Hepatocyte (in vitro differentiated cells): ENCODE data around the gene SPHKAP. TPM values are rescaled to one million over a fixed set of nuclear protein-coding genes. Genes with fewer than 3 reads are reported as not detected.

Experiments
- DNase-seq: peaks from one replicate; pipeline ENCODE4 v3.0.0-alpha.2; 2016; ENCODE audit warnings: low spot score
- H2AFZ ChIP-seq: fragments of 200-600 bp; sonication (generic); 2 replicates; pipeline ENCODE4 v1.6.0; 2016; ENCODE audit warnings: antibody characterized with exemption, mild to moderate bottlenecking
- H3K27ac ChIP-seq: fragments of 200-600 bp; sonication (generic); 2 replicates; pipeline ENCODE4 v1.5.1; 2016; ENCODE audit warnings: mild to moderate bottlenecking
- H3K27me3 ChIP-seq: fragments of 200-600 bp; sonication (generic); 2 replicates; pipeline ENCODE4 v1.6.1; 2016
- H3K36me3 ChIP-seq: fragments of 200-600 bp; sonication (generic); replicated peaks from 2 replicates; pipeline ENCODE4 v1.5.1; 2016; ENCODE audit warnings: low read depth; ENCODE audit not compliant: insufficient read depth
- H3K4me1 ChIP-seq: fragments of 200-600 bp; sonication (generic); 2 replicates; pipeline ENCODE4 v1.5.1; 2016; ENCODE audit warnings: mild to moderate bottlenecking, moderate library complexity; ENCODE audit not compliant: insufficient read depth
- H3K4me2 ChIP-seq: fragments of 200-600 bp; sonication (generic); 2 replicates; pipeline ENCODE4 v1.6.0; 2016
- H3K4me3 ChIP-seq: fragments of 200-600 bp; sonication (generic); 2 replicates; pipeline ENCODE4 v1.5.1; 2016; ENCODE audit warnings: mild to moderate bottlenecking
- H3K79me2 ChIP-seq: fragments of 200-600 bp; sonication (generic); 2 replicates; pipeline ENCODE4 v1.6.0; 2017; ENCODE audit warnings: mild to moderate bottlenecking
- H3K9me2 ChIP-seq: fragments of 200-600 bp; sonication (generic); replicated peaks from 2 replicates; pipeline ENCODE4 v1.6.0; 2017; ENCODE audit warnings: mild to moderate bottlenecking; ENCODE audit not compliant: insufficient read depth
- H3K9me3 ChIP-seq: fragments of 200-600 bp; sonication (generic); 2 replicates; pipeline ENCODE4 v1.5.1; 2016; ENCODE audit warnings: low read depth, mild to moderate bottlenecking
- H4K20me1 ChIP-seq: fragments of 200-600 bp; sonication (generic); 2 replicates; pipeline ENCODE4 v1.6.0; 2016; ENCODE audit warnings: mild to moderate bottlenecking; ENCODE audit not compliant: insufficient read depth, poor library complexity, severe bottlenecking
- EZH2 ChIP-seq: fragments of 200-600 bp; sonication (generic); IDR thresholded peaks from 2 replicates; pipeline ENCODE4 v1.6.1; 2016; ENCODE audit warnings: antibody characterized with exemption, mild to moderate bottlenecking, borderline replicate concordance
- EZH2phosphoT487 ChIP-seq: fragments of 200-600 bp; sonication (generic); IDR thresholded peaks from one replicate; pipeline ENCODE4 v1.6.1; 2018; ENCODE audit warnings: antibody characterized with exemption, mild to moderate bottlenecking, low read depth, moderate library complexity; ENCODE audit not compliant: unreplicated experiment, severe bottlenecking
- WGBS: methylation state at CpG from one replicate; pipeline ENCODE4 v1.1.6; 2016; ENCODE audit warnings: low lambda C conversion rate; ENCODE audit errors: missing lambda C conversion rate; 5-methylcytosine and 5-hydroxymethylcytosine counted together
- polyA plus RNA-seq: library from polyadenylated mRNA; unstranded; fragments of >200 nt; fragmentation: Nextera tagmentation; extraction: Ambion mirVana; gene quantifications from 2 replicates; pipeline ENCODE4 v1.2.1, GENCODE V29; 2016
- total RNA-seq: library from RNA; depleted of rRNA; stranded (reverse); fragments of >200 nt; gene quantifications from 2 replicates; pipeline ENCODE4 v1.2.3, GENCODE V29; 2014
- TF ChIP-seq, protein P1 (sequence below): fragments of 200-600 bp; sonication (generic); IDR thresholded peaks from 2 replicates; pipeline ENCODE4 v1.5.1; 2016; ENCODE audit warnings: antibody characterized with exemption, mild to moderate bottlenecking; ENCODE audit not compliant: poor library complexity

Gene SPHKAP
- total and polyA plus RNA-seq, 2 experiments from 2014 or later: 0.33 TPM; not detected in 1

DNA sequence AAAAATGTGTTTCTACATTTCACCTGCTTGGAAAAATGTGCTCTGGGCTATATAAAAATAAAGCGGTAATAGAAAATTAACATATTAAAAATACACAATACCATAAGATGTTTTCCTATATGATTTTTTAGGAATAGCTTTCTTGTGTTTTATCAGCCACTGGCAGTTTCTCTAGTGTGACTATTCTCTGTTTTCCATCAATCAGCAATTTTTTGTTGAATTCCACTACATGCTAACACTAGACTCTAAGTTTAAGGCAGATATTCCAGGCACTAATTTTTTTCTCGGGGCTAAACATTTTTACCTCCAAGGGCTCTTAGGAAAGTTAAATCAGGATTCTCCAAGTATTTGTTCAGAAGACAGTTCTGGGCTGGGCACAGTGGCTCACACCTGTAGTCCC, 140.5 kb downstream of the SPHKAP start:
- TF ChIP-seq EZH2: no peak
- TF ChIP-seq, protein P1, sequence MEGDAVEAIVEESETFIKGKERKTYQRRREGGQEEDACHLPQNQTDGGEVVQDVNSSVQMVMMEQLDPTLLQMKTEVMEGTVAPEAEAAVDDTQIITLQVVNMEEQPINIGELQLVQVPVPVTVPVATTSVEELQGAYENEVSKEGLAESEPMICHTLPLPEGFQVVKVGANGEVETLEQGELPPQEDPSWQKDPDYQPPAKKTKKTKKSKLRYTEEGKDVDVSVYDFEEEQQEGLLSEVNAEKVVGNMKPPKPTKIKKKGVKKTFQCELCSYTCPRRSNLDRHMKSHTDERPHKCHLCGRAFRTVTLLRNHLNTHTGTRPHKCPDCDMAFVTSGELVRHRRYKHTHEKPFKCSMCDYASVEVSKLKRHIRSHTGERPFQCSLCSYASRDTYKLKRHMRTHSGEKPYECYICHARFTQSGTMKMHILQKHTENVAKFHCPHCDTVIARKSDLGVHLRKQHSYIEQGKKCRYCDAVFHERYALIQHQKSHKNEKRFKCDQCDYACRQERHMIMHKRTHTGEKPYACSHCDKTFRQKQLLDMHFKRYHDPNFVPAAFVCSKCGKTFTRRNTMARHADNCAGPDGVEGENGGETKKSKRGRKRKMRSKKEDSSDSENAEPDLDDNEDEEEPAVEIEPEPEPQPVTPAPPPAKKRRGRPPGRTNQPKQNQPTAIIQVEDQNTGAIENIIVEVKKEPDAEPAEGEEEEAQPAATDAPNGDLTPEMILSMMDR: no peak
- 94% methylated on average over 2 of the region's 2 CpGs for WGBS
- H4K20me1 ChIP-seq: no peaks in the 10 kb centered on the region

GRCh38 chr2:228039752-228040534, 141.5 kb downstream of the SPHKAP start:
- no peak overlapping the region for H3K4me3 ChIP-seq
- no peaks in the 10 kb centered on the region for H3K9me2 ChIP-seq
- WGBS: 71% methylated on average over 5 of the region's 5 CpGs
- no peaks in the 10 kb centered on the region for H4K20me1 ChIP-seq
- H3K4me1 ChIP-seq: no peaks in the 10 kb centered on the region
- TF ChIP-seq, protein P1: peak; percentile 55
- no peak for TF ChIP-seq EZH2
- no peak for TF ChIP-seq EZH2phosphoT487
- H3K4me2 ChIP-seq: no peak overlapping the region
- H3K9me3 ChIP-seq: no peaks in the 10 kb centered on the region
- no peaks in the 10 kb centered on the region for H3K79me2 ChIP-seq
- no peak overlapping the region for H3K27ac ChIP-seq
- no peak overlapping the region for H2AFZ ChIP-seq
- peak; percentile 48 for DNase-seq
- H3K27me3 ChIP-seq: no peaks in the 10 kb centered on the region
- H3K36me3 ChIP-seq: no peaks in the 10 kb centered on the region

More for the DNA sequence above, 140.5 kb downstream of the SPHKAP start:
- Histone ChIP-seq H3K27ac (no peak overlapping the region), H3K9me2 (no peaks in the 10 kb centered on the region), H3K4me3 (no peak overlapping the region), H3K9me3 (no peaks in the 10 kb centered on the region), H3K4me2 (no peak overlapping the region), H3K79me2 (no peaks in the 10 kb centered on the region), H3K4me1 (no peaks in the 10 kb centered on the region), H3K27me3 (no peaks in the 10 kb centered on the region), H2AFZ (no peak overlapping the region), H3K36me3 (no peaks in the 10 kb centered on the region)
- DNase-seq: no peak

GRCh38 chr2:228038967-228039366, 142.5 kb downstream of the SPHKAP start:
- H4K20me1 ChIP-seq: no peaks in the 10 kb centered on the region
- 62% methylated on average over 4 of the region's 4 CpGs for WGBS
- H3K27me3 ChIP-seq: no peaks in the 10 kb centered on the region
- H3K79me2 ChIP-seq: no peaks in the 10 kb centered on the region
- no peak overlapping the region for H3K4me2 ChIP-seq
- H3K27ac ChIP-seq: no peak overlapping the region
- no peaks in the 10 kb centered on the region for H3K9me2 ChIP-seq
- DNase-seq: no peak
- no peaks in the 10 kb centered on the region for H3K36me3 ChIP-seq
- no peaks in the 10 kb centered on the region for H3K4me1 ChIP-seq
- TF ChIP-seq, protein P1: no peak
- no peak for TF ChIP-seq EZH2phosphoT487
- TF ChIP-seq EZH2: no peak
- H2AFZ ChIP-seq: no peak overlapping the region
- no peak overlapping the region for H3K4me3 ChIP-seq
- H3K9me3 ChIP-seq: no peaks in the 10 kb centered on the region
